GM12873 (cell line): ENCODE results near the gene LCE1F.
A peak's percentile ranks its signal among the peaks of the same experiment; 100 is the strongest.

Experiments used
- CTCF ChIP-seq: IDR thresholded peaks from 2 replicates; pipeline ENCODE4 v1.5.1; 2012; ENCODE audit warnings: low read depth, mild to moderate bottlenecking, moderate library complexity, low read length, control low read depth; ENCODE audit not compliant: insufficient read depth; ENCODE audit errors: missing control alignments

The LCE1F gene

GRCh38 chr1:152776361-152776760 lies 1.4 kb downstream of the LCE1F start:
- no peak for TF ChIP-seq CTCF

GRCh38 chr1:152777510-152778137 lies 2.7 kb downstream of the LCE1F start:
- TF ChIP-seq CTCF = peak; percentile 74

- no peak for TF ChIP-seq CTCF
Measured at GRCh38 chr1:152783095-152783494, 8.2 kb downstream of the LCE1F start.

- TF ChIP-seq CTCF = no peak
Measured at GRCh38 chr1:152786077-152786476, 11.1 kb downstream of the LCE1F start, which contains the start of gene LCE1E. Gene LCE1E (plus strand): TSS chr1:152786257. CDS start chr1:152787300, 1,043 bp downstream.

GRCh38 chr1:152795686-152796085 lies 20.7 kb downstream of the LCE1F start:
- no peak for TF ChIP-seq CTCF

GRCh38 chr1:152796421-152796820 lies 21.5 kb downstream of the LCE1F start, which contains the start of gene LCE1D:
Gene LCE1D (plus strand): TSS chr1:152796721. CDS start chr1:152797795, 1,074 bp downstream.
- no peak for TF ChIP-seq CTCF

- no peak for TF ChIP-seq CTCF
Measured at GRCh38 chr1:152801333-152801732, 26.4 kb downstream of the LCE1F start.

GRCh38 chr1:152806576-152806975 lies 31.6 kb downstream of the LCE1F start, which contains the start of gene LCE1C:
Gene LCE1C (minus strand): TSS chr1:152806651. CDS start chr1:152805478, 1,173 bp downstream.
- TF ChIP-seq CTCF = no peak
